HG02870 (cell line): ENCODE measurements around the gene MYO18B.

Experiments
- ATAC-seq: cut with Tn5 transposase; IDR thresholded peaks from one replicate; pipeline ENCODE4 v1.9.1; 2021; ENCODE audit warnings: mild to moderate bottlenecking, moderate library complexity; ENCODE audit not compliant: unreplicated experiment

Gene MYO18B

GRCh38 chr22:26031641-26032040, 289.7 kb downstream of the MYO18B start:
- no peak for ATAC-seq

GRCh38 chr22:26033071-26033470, 291.1 kb downstream of the MYO18B start:
- no peak for ATAC-seq

- no peak for ATAC-seq
These were observed 291.6 kb downstream of the MYO18B start for GRCh38 chr22:26033586-26033985.

GRCh38 chr22:26035523-26035922, 293.5 kb downstream of the MYO18B start:
- no peak for ATAC-seq

GRCh38 chr22:26038365-26038764, 296.4 kb downstream of the MYO18B start:
- no peak for ATAC-seq

GRCh38 chr22:26041931-26042330, 299.9 kb downstream of the MYO18B start:
- no peak for ATAC-seq

- ATAC-seq = no peak
These were observed 301.0 kb downstream of the MYO18B start for GRCh38 chr22:26043031-26043430.

- no peak for ATAC-seq
These were observed 303.1 kb downstream of the MYO18B start for GRCh38 chr22:26045051-26045450.

- ATAC-seq = no peak
These were observed 303.9 kb downstream of the MYO18B start for GRCh38 chr22:26045860-26046259.

- no peak for ATAC-seq
These were observed 305.5 kb downstream of the MYO18B start for GRCh38 chr22:26047516-26047915.

- no peak for ATAC-seq
These were observed 305.9 kb downstream of the MYO18B start for GRCh38 chr22:26047920-26048319.

- no peak for ATAC-seq
These were observed 308.1 kb downstream of the MYO18B start for GRCh38 chr22:26050079-26050478.

GRCh38 chr22:26053737-26054316, 311.8 kb downstream of the MYO18B start:
- no peak for ATAC-seq

GRCh38 chr22:26054841-26055605, 313.0 kb downstream of the MYO18B start:
- ATAC-seq = no peak

- no peak for ATAC-seq
These were observed 313.7 kb downstream of the MYO18B start for GRCh38 chr22:26055693-26056092.

GRCh38 chr22:26056455-26057200, 314.6 kb downstream of the MYO18B start:
- ATAC-seq = no peak

- no peak for ATAC-seq
These were observed 315.7 kb downstream of the MYO18B start for GRCh38 chr22:26057731-26058130.

GRCh38 chr22:26064048-26064447, 322.1 kb downstream of the MYO18B start:
- no peak for ATAC-seq

GRCh38 chr22:26065847-26066246, 323.9 kb downstream of the MYO18B start:
- no peak for ATAC-seq

- no peak for ATAC-seq
These were observed 324.5 kb downstream of the MYO18B start for GRCh38 chr22:26066534-26066933.

GRCh38 chr22:26068571-26068970, 326.6 kb downstream of the MYO18B start:
- ATAC-seq = no peak

- ATAC-seq = no peak
These were observed 330.6 kb downstream of the MYO18B start for GRCh38 chr22:26072621-26073020.
